ENCODE measurements around the gene PIGL. TPM values are rescaled to one million over a fixed set of nuclear protein-coding genes. Genes with fewer than 3 reads are reported as not detected.

Gene PIGL
- total and polyA plus RNA-seq, 7 donors: 3.0 to 42.4 (median 24.2) TPM

DNA sequence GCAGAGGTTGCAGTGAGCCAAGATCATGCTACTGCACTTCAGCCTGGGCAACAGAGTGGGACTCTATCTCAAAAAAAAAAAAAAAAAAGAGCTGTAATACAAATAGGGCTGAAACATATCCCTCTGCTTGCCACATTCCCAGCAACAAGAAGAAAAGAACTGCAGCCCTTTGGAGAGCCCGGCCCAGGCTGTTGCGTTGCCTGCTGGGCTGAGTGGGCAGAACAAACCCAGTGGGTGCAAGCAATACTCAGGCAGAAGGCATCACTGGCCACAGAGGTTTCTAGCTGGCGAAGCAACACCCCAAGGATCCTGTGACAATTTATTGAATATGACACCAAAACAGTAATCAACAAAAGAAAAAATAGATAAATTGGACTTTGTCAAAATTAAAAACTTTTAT, 44.0 kb downstream of the PIGL start:
- Histone ChIP-seq H3K4me1 (peaks cover 0 to 7% (median 4%) of the 10 kb centered on the region in 4 donors), H3K4me3 (no peak overlapping the region), H3K27ac (no peak overlapping the region), H3K9me3 (no peaks in the 10 kb centered on the region), H3K27me3 (no peaks in the 10 kb centered on the region), H3K36me3 (no peaks in the 10 kb centered on the region)
- intact Hi-C loops (cut with DNase I): no loop called here
- TF ChIP-seq, protein P1, sequence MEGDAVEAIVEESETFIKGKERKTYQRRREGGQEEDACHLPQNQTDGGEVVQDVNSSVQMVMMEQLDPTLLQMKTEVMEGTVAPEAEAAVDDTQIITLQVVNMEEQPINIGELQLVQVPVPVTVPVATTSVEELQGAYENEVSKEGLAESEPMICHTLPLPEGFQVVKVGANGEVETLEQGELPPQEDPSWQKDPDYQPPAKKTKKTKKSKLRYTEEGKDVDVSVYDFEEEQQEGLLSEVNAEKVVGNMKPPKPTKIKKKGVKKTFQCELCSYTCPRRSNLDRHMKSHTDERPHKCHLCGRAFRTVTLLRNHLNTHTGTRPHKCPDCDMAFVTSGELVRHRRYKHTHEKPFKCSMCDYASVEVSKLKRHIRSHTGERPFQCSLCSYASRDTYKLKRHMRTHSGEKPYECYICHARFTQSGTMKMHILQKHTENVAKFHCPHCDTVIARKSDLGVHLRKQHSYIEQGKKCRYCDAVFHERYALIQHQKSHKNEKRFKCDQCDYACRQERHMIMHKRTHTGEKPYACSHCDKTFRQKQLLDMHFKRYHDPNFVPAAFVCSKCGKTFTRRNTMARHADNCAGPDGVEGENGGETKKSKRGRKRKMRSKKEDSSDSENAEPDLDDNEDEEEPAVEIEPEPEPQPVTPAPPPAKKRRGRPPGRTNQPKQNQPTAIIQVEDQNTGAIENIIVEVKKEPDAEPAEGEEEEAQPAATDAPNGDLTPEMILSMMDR (IDR thresholded peaks at IDR 0.05): no peak
- no peak for TF ChIP-seq POLR2A (IDR thresholded peaks at IDR 0.05)
- TF ChIP-seq EP300 (IDR thresholded peaks at IDR 0.05): no peak
- TF ChIP-seq POLR2AphosphoS5 (IDR thresholded peaks at IDR 0.05): no peak
- 79 to 84% methylated on average over 3 of the region's 3 CpGs for WGBS, 2 donors
- DNase-seq: no peak

DNA sequence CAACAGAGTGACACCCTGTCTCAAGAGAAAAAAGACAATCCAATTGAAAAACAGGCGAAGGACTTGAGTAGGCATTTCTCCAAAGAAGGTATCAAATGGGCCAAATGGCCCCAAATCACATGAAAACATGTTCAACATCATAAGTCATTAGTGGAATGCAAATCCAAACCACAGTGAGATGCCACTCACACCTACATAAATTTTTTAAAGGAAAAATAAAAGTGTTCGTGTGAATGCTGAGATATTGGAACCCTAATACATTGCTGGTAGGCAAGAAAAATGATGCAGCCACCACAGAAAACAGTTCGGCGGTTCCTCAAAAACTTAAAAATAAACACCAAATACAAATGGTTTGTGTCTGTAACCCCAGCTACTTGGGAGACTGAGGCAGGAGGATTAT, 45.2 kb downstream of the PIGL start:
- no peaks in the 10 kb centered on the region for H3K36me3 ChIP-seq
- intact Hi-C loops (cut with DNase I): no loop called here
- H3K4me3 ChIP-seq: no peak overlapping the region
- WGBS, 2 donors: 97 to 98% methylated on average over 4 of the region's 4 CpGs
- no peak overlapping the region for H3K27ac ChIP-seq
- no peaks in the 10 kb centered on the region for H3K4me1 ChIP-seq
- no peaks in the 10 kb centered on the region for H3K27me3 ChIP-seq
- no peaks in the 10 kb centered on the region for H3K9me3 ChIP-seq
- DNase-seq: no peak
- no peak for TF ChIP-seq POLR2AphosphoS5 (IDR thresholded peaks at IDR 0.05)
- TF ChIP-seq POLR2A (IDR thresholded peaks at IDR 0.05): no peak
- no peak for TF ChIP-seq EP300 (IDR thresholded peaks at IDR 0.05)
- TF ChIP-seq, protein P1 (IDR thresholded peaks at IDR 0.05): no peak

DNA sequence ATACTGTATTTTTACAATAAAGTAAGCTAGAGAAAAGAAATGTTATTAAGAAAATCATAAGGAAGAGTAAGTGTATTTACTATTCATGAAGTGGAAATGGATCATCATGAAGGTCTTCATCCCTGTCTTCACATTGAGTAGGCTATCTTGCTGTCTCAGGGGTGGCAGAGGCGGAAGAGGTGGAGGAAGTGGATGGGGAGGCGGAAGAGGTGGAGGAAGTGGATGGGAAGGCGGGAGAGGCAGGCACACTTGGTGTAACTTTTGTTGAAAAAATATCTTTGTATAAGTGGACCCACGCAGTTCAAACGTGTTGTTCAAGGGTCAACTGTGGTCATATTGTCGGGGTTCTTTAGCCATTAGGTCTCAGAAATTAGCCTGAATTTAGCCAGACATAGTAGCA, 50.2 kb downstream of the PIGL start:
- H3K36me3 ChIP-seq: no peaks in the 10 kb centered on the region
- intact Hi-C loops (cut with DNase I): no loop called here
- no peaks in the 10 kb centered on the region for H3K4me1 ChIP-seq
- no peak overlapping the region for H3K4me3 ChIP-seq
- H3K27ac ChIP-seq: no peak overlapping the region
- H3K9me3 ChIP-seq: no peaks in the 10 kb centered on the region
- WGBS, 2 donors: 91 to 94% methylated on average over 6 of the region's 6 CpGs
- TF ChIP-seq, protein P1 (IDR thresholded peaks at IDR 0.05): no peak
- DNase-seq: no peak
- H3K27me3 ChIP-seq: no peaks in the 10 kb centered on the region

DNA sequence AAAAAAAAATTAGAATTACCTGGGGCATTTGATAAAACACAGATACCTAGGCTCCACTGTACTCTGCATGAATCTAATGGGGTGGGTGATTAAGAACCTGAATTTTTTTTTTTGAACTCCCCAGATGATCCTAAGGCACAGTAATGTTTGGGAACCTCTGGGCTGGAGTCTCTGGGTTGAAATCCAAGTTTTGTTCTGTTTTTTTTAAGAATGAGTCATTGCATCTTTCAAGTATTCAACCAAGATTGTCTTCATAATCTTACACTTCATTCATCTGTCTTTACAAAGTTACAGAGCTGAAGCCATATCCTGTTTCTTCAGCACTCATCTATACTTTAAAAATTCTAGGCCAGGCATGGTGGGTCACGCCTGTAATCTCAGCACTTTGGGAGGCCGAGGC, 52.6 kb downstream of the PIGL start:
- H3K27me3 ChIP-seq: no peaks in the 10 kb centered on the region
- intact Hi-C loops (cut with DNase I): no loop called here
- WGBS, 2 donors: 83 to 84% methylated on average over 2 of the region's 2 CpGs
- DNase-seq: no peak
- no peaks in the 10 kb centered on the region for H3K9me3 ChIP-seq
- no peak overlapping the region for H3K27ac ChIP-seq
- no peaks in the 10 kb centered on the region for H3K36me3 ChIP-seq
- TF ChIP-seq, protein P1 (IDR thresholded peaks at IDR 0.05): no peak
- TF ChIP-seq EP300 (IDR thresholded peaks at IDR 0.05): no peak
- TF ChIP-seq POLR2AphosphoS5 (IDR thresholded peaks at IDR 0.05): no peak
- TF ChIP-seq POLR2A (IDR thresholded peaks at IDR 0.05): no peak
- no peak overlapping the region for H3K4me3 ChIP-seq
- no peaks in the 10 kb centered on the region for H3K4me1 ChIP-seq

DNA sequence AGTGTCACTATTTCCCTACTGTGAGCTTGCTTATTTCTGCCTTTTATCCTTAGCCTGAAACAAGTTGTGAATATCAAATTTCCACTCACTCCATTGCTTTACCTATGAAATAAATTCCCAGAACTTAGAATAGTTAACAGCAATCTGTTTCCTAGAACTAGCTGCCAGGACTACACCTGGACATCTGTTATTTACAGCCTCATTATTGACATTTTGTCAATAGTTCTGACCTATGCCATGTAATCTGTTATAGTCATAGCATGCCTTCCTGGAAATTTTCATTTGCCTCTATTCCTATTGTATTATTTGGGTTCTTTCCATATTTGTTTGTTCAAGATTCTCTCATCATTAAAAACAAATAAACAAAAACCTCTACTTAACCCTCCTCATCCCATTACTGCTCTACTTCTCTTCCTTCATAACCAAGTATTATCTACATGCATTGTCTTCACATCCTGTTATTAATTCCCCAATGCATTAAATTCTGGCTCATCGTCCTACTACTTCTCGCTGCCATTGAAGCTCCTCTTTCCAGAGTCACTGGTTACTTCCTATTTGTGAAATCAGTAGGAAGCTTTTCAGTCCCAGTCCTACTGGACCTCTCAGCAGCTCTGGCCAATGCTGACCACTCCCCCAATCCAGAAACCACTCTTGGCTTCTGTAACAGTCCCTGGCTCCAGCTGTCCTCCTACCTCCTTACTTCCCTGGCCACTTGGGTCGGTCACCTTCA, 55.3 kb downstream of the PIGL start:
- TF ChIP-seq, protein P1 (IDR thresholded peaks at IDR 0.05): no peak
- no peak for TF ChIP-seq EP300 (IDR thresholded peaks at IDR 0.05)
- no peak for TF ChIP-seq POLR2A (IDR thresholded peaks at IDR 0.05)
- TF ChIP-seq POLR2AphosphoS5 (IDR thresholded peaks at IDR 0.05): no peak
- Histone ChIP-seq H3K4me1 (no peaks in the 10 kb centered on the region), H3K4me3 (no peak overlapping the region), H3K36me3 (no peaks in the 10 kb centered on the region), H3K27ac (no peak overlapping the region), H3K27me3 (no peaks in the 10 kb centered on the region), H3K9me3 (no peaks in the 10 kb centered on the region)
- no peak for DNase-seq
- intact Hi-C loops (cut with DNase I): no loop called here
- 92 to 96% methylated on average over 3 of the region's 3 CpGs for WGBS, 2 donors

Data from sigmoid colon (tissue), 7 donors.